Neural cell (in vitro differentiated cells): ENCODE measurements around the gene ADAMTS1. TPM values are rescaled to one million over a fixed set of nuclear protein-coding genes. Genes with fewer than 3 reads are reported as not detected.

ENCODE experiments used
- H2AFZ ChIP-seq: fragments of 200-600, 300-800 bp; sonication (generic), shearing (Covaris generic); 2 replicates; pipeline ENCODE4 v1.6.0; 2014; ENCODE audit warnings: low read depth, mild to moderate bottlenecking, antibody characterized with exemption, low read length, moderate library complexity
- H3F3A ChIP-seq: fragments of 200-600 bp; shearing (Covaris generic); 2 replicates; pipeline ENCODE4 v1.6.1; 2016; ENCODE audit warnings: mild to moderate bottlenecking, moderate library complexity, mixed read lengths, antibody characterized with exemption, low read length; ENCODE audit not compliant: insufficient read depth, poor library complexity, severe bottlenecking
- H3K27ac ChIP-seq: fragments of 200-600, 300-800 bp; sonication (generic), shearing (Covaris generic); 2 replicates; pipeline ENCODE4 v1.5.1; 2014; ENCODE audit warnings: mild to moderate bottlenecking, low read length, moderate library complexity
- H3K27me3 ChIP-seq: fragments of 300-800, 200-600 bp; sonication (generic), shearing (Covaris generic); 2 replicates; pipeline ENCODE4 v1.6.0; 2014; ENCODE audit warnings: mild to moderate bottlenecking, low read depth, low read length, moderate library complexity; ENCODE audit not compliant: insufficient read depth
- H3K36me3 ChIP-seq: fragments of 300-800, 200-600 bp; sonication (generic), shearing (Covaris generic); 2 replicates; pipeline ENCODE4 v1.5.1; 2014; ENCODE audit warnings: mild to moderate bottlenecking, antibody characterized with exemption, low read length, moderate library complexity; ENCODE audit not compliant: insufficient read depth
- H3K4me2 ChIP-seq: fragments of 300-800, 200-600 bp; sonication (generic), shearing (Covaris generic); 2 replicates; pipeline ENCODE4 v1.6.0; 2014; ENCODE audit warnings: mild to moderate bottlenecking, low read length
- H3K4me3 ChIP-seq: fragments of 300-800, 200-600 bp; sonication (generic), shearing (Covaris generic); 2 replicates; pipeline ENCODE4 v1.5.1; 2014; ENCODE audit warnings: mild to moderate bottlenecking, low read length, moderate library complexity
- H3K79me2 ChIP-seq: fragments of 200-600 bp; shearing (Covaris generic); replicated peaks from 2 replicates; pipeline ENCODE4 v1.6.0; 2014; ENCODE audit warnings: mild to moderate bottlenecking, low read length, moderate library complexity; ENCODE audit not compliant: insufficient read depth
- H3K9ac ChIP-seq: fragments of 300-800, 200-600 bp; sonication (generic), shearing (Covaris generic); 2 replicates; pipeline ENCODE4 v1.6.1; 2016; ENCODE audit warnings: mild to moderate bottlenecking, low read length, mixed read lengths
- H3K9me2 ChIP-seq: fragments of 200-600 bp; shearing (Covaris generic); 2 replicates; pipeline ENCODE4 v1.6.1; 2016; ENCODE audit warnings: mild to moderate bottlenecking, low read length, mixed read lengths; ENCODE audit not compliant: insufficient read depth
- H3K9me3 ChIP-seq: fragments of 200-600, 300-800 bp; sonication (generic), shearing (Covaris generic); 2 replicates; pipeline ENCODE4 v1.6.1; 2016; ENCODE audit warnings: mild to moderate bottlenecking, mixed run types, low read length, moderate library complexity, mixed read lengths
- H4K20me1 ChIP-seq: fragments of 200-600 bp; shearing (Covaris generic); 2 replicates; pipeline ENCODE4 v1.6.1; 2016; ENCODE audit warnings: mild to moderate bottlenecking, mixed run types; ENCODE audit not compliant: insufficient read depth
- EP300 ChIP-seq: fragments of 450-650 bp; conservative IDR thresholded peaks from 2 replicates; pipeline ENCODE4 v1.6.1; 2014; ENCODE audit warnings: antibody characterized with exemption, mild to moderate bottlenecking, moderate library complexity; ENCODE audit not compliant: poor library complexity, severe bottlenecking
- EZH2 ChIP-seq: fragments of 200-600, 300-800 bp; shearing (Covaris generic), sonication (generic); IDR thresholded peaks from 2 replicates; pipeline ENCODE4 v1.6.1; 2014; ENCODE audit warnings: antibody characterized with exemption, low read length, borderline replicate concordance, mild to moderate bottlenecking; ENCODE audit not compliant: insufficient read depth, poor library complexity, severe bottlenecking
- MXI1 ChIP-seq: fragments of 450-650 bp; conservative IDR thresholded peaks from 2 replicates; pipeline ENCODE4 v1.6.1; 2014; ENCODE audit warnings: antibody characterized with exemption, mild to moderate bottlenecking; ENCODE audit not compliant: poor library complexity, severe bottlenecking
- POLR2AphosphoS5 ChIP-seq: IDR thresholded peaks from 2 replicates; pipeline ENCODE4 v1.6.1; 2012
- RAD21 ChIP-seq: fragments of 450-650 bp; conservative IDR thresholded peaks from 2 replicates; pipeline ENCODE4 v1.6.1; 2014; ENCODE audit warnings: antibody characterized with exemption, mild to moderate bottlenecking, moderate library complexity
- REST ChIP-seq: IDR thresholded peaks from 2 replicates; pipeline ENCODE4 v1.6.1; 2012; ENCODE audit warnings: borderline replicate concordance
- SMC3 ChIP-seq: fragments of 450-650 bp; conservative IDR thresholded peaks from 2 replicates; pipeline ENCODE4 v1.6.1; 2014; ENCODE audit warnings: antibody characterized with exemption, mild to moderate bottlenecking, moderate library complexity; ENCODE audit not compliant: poor library complexity
- TAF1 ChIP-seq: IDR thresholded peaks from 2 replicates; pipeline ENCODE4 v1.6.1; 2012; ENCODE audit warnings: low read depth
- polyA plus RNA-seq: library from polyadenylated mRNA; depleted of rRNA; stranded (reverse); fragments of >200 nt; gene quantifications from 2 replicates; pipeline ENCODE4 v1.2.3, GENCODE V29; 2014
- TF ChIP-seq, protein P1 (sequence below): fragments of 450-650 bp; IDR thresholded peaks from 2 replicates; pipeline ENCODE4 v1.5.1; 2014; ENCODE audit warnings: antibody characterized with exemption, mild to moderate bottlenecking, moderate library complexity; ENCODE audit not compliant: poor library complexity, severe bottlenecking

The ADAMTS1 gene
- polyA plus RNA-seq, 1 donor from 2014 or later, result 0.84 TPM

DNA sequence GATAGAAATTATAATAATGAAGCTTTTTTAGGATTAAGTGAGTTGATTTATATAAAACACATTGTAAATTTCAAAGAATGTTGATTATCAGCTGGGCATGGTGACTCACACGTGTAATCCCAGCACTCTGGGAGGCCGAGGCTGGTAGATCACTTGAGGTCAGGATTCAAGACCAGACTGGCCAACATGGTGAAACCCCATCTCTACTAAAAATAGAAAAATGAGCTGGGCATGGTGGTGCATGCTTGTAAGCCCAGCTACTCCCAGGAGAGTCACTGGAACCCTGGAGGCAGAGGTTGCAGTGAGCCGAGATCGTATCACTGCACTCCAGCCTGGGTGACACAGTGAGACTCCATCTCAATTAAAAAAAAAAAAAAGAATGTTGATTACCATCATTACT lies 18.4 kb downstream of the ADAMTS1 start:
- Histone ChIP-seq H3K36me3 (no peaks in the 10 kb centered on the region), H3K4me3 (no peak overlapping the region), H3K9me2 (no peaks in the 10 kb centered on the region), H4K20me1 (no peaks in the 10 kb centered on the region), H3K79me2 (no peaks in the 10 kb centered on the region), H3K9ac (no peak overlapping the region), H3K9me3 (no peaks in the 10 kb centered on the region), H3K4me2 (no peak overlapping the region), H3K27ac (no peak overlapping the region), H2AFZ (no peak overlapping the region), H3K27me3 (no peaks in the 10 kb centered on the region), H3F3A (no peaks in the 10 kb centered on the region)
- TF ChIP-seq MXI1 (no peak), TAF1 (no peak), EP300 (no peak), RAD21 (no peak), REST (no peak), EZH2 (no peak), POLR2AphosphoS5 (no peak)
- TF ChIP-seq, protein P1, sequence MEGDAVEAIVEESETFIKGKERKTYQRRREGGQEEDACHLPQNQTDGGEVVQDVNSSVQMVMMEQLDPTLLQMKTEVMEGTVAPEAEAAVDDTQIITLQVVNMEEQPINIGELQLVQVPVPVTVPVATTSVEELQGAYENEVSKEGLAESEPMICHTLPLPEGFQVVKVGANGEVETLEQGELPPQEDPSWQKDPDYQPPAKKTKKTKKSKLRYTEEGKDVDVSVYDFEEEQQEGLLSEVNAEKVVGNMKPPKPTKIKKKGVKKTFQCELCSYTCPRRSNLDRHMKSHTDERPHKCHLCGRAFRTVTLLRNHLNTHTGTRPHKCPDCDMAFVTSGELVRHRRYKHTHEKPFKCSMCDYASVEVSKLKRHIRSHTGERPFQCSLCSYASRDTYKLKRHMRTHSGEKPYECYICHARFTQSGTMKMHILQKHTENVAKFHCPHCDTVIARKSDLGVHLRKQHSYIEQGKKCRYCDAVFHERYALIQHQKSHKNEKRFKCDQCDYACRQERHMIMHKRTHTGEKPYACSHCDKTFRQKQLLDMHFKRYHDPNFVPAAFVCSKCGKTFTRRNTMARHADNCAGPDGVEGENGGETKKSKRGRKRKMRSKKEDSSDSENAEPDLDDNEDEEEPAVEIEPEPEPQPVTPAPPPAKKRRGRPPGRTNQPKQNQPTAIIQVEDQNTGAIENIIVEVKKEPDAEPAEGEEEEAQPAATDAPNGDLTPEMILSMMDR, result no peak

DNA sequence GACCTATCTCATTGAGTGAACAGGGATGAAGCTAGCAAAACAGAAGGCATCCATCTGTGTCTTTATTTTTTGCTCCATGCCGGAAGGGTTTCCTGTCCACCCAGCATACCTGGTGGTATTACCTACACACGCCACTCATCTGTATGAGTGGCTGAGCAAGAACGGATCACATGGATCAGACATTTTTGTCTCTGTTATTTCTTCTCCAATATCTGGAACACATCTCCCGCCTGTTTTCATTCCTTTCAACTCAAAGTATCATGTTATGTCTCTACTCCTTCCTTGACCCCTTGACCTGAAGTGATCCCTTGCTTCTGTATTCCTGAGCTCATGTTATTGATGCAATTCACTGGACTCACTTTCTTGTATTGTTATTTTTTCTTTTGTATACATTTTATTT lies 24.7 kb downstream of the ADAMTS1 start:
- Histone ChIP-seq H3F3A (no peaks in the 10 kb centered on the region), H3K9ac (no peak overlapping the region), H3K79me2 (no peaks in the 10 kb centered on the region), H3K9me2 (no peaks in the 10 kb centered on the region), H3K9me3 (no peaks in the 10 kb centered on the region), H3K4me3 (no peak overlapping the region), H2AFZ (no peak overlapping the region), H3K36me3 (no peaks in the 10 kb centered on the region), H3K27ac (no peak overlapping the region), H3K27me3 (no peaks in the 10 kb centered on the region), H4K20me1 (no peaks in the 10 kb centered on the region), H3K4me2 (no peak overlapping the region)
- no peak for TF ChIP-seq RAD21
- TF ChIP-seq TAF1, result no peak
- no peak for TF ChIP-seq EP300
- no peak for TF ChIP-seq SMC3
- TF ChIP-seq, protein P1, result no peak
- no peak for TF ChIP-seq EZH2
